Rectal smooth muscle tissue (tissue), 1 donor: ENCODE measurements around the gene FBXW4.
A peak's percentile ranks its signal among the peaks of the same experiment; 100 is the strongest.

ENCODE experiments used
- H3K27ac ChIP-seq: one replicate; pipeline ENCODE4 v1.7.0; 2013; ENCODE audit warnings: low read depth, low read length, inconsistent platforms
- H3K27me3 ChIP-seq: one replicate; pipeline ENCODE4 v1.7.0; 2013; ENCODE audit warnings: low read length; ENCODE audit not compliant: control insufficient read depth, insufficient read depth
- H3K36me3 ChIP-seq: one replicate; pipeline ENCODE4 v1.7.0; 2013; ENCODE audit warnings: low read length; ENCODE audit not compliant: control insufficient read depth, insufficient read depth
- H3K4me1 ChIP-seq: one replicate; pipeline ENCODE4 v1.7.0; 2013; ENCODE audit warnings: low read length; ENCODE audit not compliant: control insufficient read depth, insufficient read depth
- H3K4me3 ChIP-seq: one replicate; pipeline ENCODE4 v1.7.0; 2013; ENCODE audit warnings: low read length
- H3K9ac ChIP-seq: one replicate; pipeline ENCODE4 v1.7.0; 2013; ENCODE audit warnings: low read length

The FBXW4 gene

GRCh38 chr10:101718690-101719275, 23.8 kb upstream of the FBXW4 start:
- Histone ChIP-seq H3K4me1 (no peaks in the 10 kb centered on the region), H3K27me3 (no peaks in the 10 kb centered on the region), H3K9ac (no peak overlapping the region), H3K4me3 (no peak overlapping the region), H3K27ac (no peak overlapping the region), H3K36me3 (no peaks in the 10 kb centered on the region)

- no peak overlapping the region for H3K9ac ChIP-seq
- no peaks in the 10 kb centered on the region for H3K36me3 ChIP-seq
- H3K27ac ChIP-seq: no peak overlapping the region
- no peaks in the 10 kb centered on the region for H3K27me3 ChIP-seq
- H3K4me1 ChIP-seq: no peaks in the 10 kb centered on the region
- H3K4me3 ChIP-seq: no peak overlapping the region
These were observed 22.1 kb upstream of the FBXW4 start for GRCh38 chr10:101716891-101717659.

- Histone ChIP-seq H3K4me1 (no peaks in the 10 kb centered on the region), H3K27me3 (no peaks in the 10 kb centered on the region), H3K27ac (no peak overlapping the region), H3K9ac (no peak overlapping the region), H3K36me3 (no peaks in the 10 kb centered on the region), H3K4me3 (no peak overlapping the region)
These were observed 18.0 kb upstream of the FBXW4 start for GRCh38 chr10:101712997-101713396.

- Histone ChIP-seq H3K9ac (no peak overlapping the region), H3K27me3 (no peaks in the 10 kb centered on the region), H3K4me3 (no peak overlapping the region), H3K27ac (no peak overlapping the region), H3K36me3 (no peaks in the 10 kb centered on the region), H3K4me1 (no peaks in the 10 kb centered on the region)
These were observed 15.8 kb upstream of the FBXW4 start for GRCh38 chr10:101710793-101711192.

- no peaks in the 10 kb centered on the region for H3K4me1 ChIP-seq
- no peak overlapping the region for H3K27ac ChIP-seq
- no peak overlapping the region for H3K4me3 ChIP-seq
- no peaks in the 10 kb centered on the region for H3K27me3 ChIP-seq
- no peak overlapping the region for H3K9ac ChIP-seq
- H3K36me3 ChIP-seq: no peaks in the 10 kb centered on the region
These were observed 15.2 kb upstream of the FBXW4 start for GRCh38 chr10:101710059-101710695.

GRCh38 chr10:101709359-101710058, 14.5 kb upstream of the FBXW4 start:
- no peaks in the 10 kb centered on the region for H3K36me3 ChIP-seq
- no peak overlapping the region for H3K27ac ChIP-seq
- no peak overlapping the region for H3K9ac ChIP-seq
- no peaks in the 10 kb centered on the region for H3K4me1 ChIP-seq
- H3K27me3 ChIP-seq: no peaks in the 10 kb centered on the region
- no peak overlapping the region for H3K4me3 ChIP-seq

- Histone ChIP-seq H3K4me1 (no peaks in the 10 kb centered on the region), H3K4me3 (no peak overlapping the region), H3K9ac (no peak overlapping the region), H3K27me3 (no peaks in the 10 kb centered on the region), H3K27ac (no peak overlapping the region), H3K36me3 (no peaks in the 10 kb centered on the region)
These were observed 13.9 kb upstream of the FBXW4 start for GRCh38 chr10:101708870-101709269.

GRCh38 chr10:101708073-101708472, 13.1 kb upstream of the FBXW4 start:
- H3K9ac ChIP-seq: no peak overlapping the region
- H3K4me3 ChIP-seq: no peak overlapping the region
- no peaks in the 10 kb centered on the region for H3K36me3 ChIP-seq
- H3K4me1 ChIP-seq: no peaks in the 10 kb centered on the region
- H3K27ac ChIP-seq: no peak overlapping the region
- H3K27me3 ChIP-seq: no peaks in the 10 kb centered on the region

- Histone ChIP-seq H3K36me3 (no peaks in the 10 kb centered on the region), H3K27ac (no peak overlapping the region), H3K4me1 (no peaks in the 10 kb centered on the region), H3K9ac (no peak overlapping the region), H3K4me3 (no peak overlapping the region), H3K27me3 (no peaks in the 10 kb centered on the region)
These were observed 9.4 kb upstream of the FBXW4 start for GRCh38 chr10:101704331-101704730.

GRCh38 chr10:101696632-101697031, 1.7 kb upstream of the FBXW4 start:
- no peak overlapping the region for H3K9ac ChIP-seq
- no peaks in the 10 kb centered on the region for H3K27me3 ChIP-seq
- no peaks in the 10 kb centered on the region for H3K36me3 ChIP-seq
- H3K4me3 ChIP-seq: no peak overlapping the region
- H3K27ac ChIP-seq: no peak overlapping the region
- H3K4me1 ChIP-seq: peaks cover 2% of the 10 kb centered on the region

GRCh38 chr10:101695404-101695890, 477 bp upstream of the FBXW4 start:
- no peak overlapping the region for H3K9ac ChIP-seq
- H3K4me3 ChIP-seq: peak overlapping the region; percentile 80
- H3K36me3 ChIP-seq: no peaks in the 10 kb centered on the region
- H3K27ac ChIP-seq: peak overlapping the region; percentile 91
- peaks cover 7% of the 10 kb centered on the region for H3K4me1 ChIP-seq
- no peaks in the 10 kb centered on the region for H3K27me3 ChIP-seq

- peak overlapping the region; percentile 80 for H3K4me3 ChIP-seq
- no peaks in the 10 kb centered on the region for H3K36me3 ChIP-seq
- H3K27me3 ChIP-seq: no peaks in the 10 kb centered on the region
- peaks cover 7% of the 10 kb centered on the region for H3K4me1 ChIP-seq
- peak overlapping the region; percentile 91 for H3K27ac ChIP-seq
- peak overlapping the region; percentile 98 for H3K9ac ChIP-seq
These were observed 844 bp downstream of the FBXW4 start for GRCh38 chr10:101693978-101694673.
